ENCODE data around the gene SLC8A1. TPM values are rescaled to one million over a fixed set of nuclear protein-coding genes. Genes with fewer than 3 reads are reported as not detected.
A peak's percentile ranks its signal among the peaks of the same experiment; 100 is the strongest.

The SLC8A1 gene
- 21.0 TPM for total RNA-seq

DNA sequence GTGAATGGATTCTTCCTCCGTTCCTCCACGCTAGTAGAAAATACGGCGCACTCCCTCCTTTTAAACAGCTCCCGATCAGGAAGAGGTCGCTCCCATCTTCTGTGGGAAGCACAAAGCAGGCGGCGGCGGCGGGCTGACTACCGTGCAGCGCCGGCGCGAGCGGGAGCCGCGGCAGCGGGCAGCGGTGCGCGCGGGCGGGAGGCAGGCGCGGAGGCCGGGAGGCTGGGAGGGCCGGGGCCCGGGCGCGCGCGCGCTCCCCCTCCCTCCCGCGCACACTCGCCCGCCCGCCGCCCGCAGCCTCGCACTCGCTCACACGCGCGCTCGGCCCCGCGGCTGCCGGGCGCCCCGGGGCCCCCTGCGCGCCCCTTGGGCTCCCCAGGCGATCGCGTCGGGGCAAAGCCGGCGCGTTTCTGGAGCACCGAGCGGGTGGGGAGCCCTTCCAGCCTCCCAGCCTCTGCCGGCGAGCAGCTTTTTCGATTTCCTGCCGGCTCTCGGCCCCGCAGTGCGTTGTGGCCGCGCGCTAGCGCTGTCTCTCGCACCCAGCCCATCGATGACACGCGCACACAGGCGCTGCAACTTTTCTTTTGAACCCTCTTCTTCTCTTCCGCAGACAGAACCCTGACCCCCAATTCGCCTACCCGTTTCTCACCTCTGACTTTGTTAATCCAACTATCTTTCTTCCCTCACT, at the start of gene SLC8A1:
Gene SLC8A1, minus strand, starts transcription at position 173 of the 688 bp plus-strand sequence.
- DNase-seq (ENCODE audit: low spot score) (no peak), ATAC-seq (peak; percentile 43)
- intact Hi-C loops (cut with DNase I) = no loop called here

DNA sequence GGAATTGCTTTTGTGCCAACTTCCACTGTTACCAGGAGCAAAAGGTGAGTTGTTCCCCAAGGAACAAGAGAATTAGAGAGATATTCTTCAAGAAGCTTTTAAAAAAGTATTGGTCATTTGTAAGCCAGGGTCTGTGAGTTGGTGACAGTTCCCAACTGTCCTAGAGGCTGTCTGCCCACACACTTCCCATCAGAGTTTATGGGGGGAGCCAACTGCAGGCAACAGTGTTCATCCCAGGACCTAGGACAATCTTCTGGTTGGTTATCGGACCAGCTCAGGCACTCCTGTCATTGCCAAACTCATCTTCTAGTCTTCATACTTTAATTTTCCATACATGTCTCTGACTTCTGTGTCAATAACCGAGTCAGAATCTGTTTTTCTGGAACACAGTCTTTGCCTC, 47.5 kb upstream of the SLC8A1 start:
- intact Hi-C loops (cut with DNase I) = no loop called here
- ATAC-seq (no peak), DNase-seq (ENCODE audit: low spot score) (no peak)

DNA sequence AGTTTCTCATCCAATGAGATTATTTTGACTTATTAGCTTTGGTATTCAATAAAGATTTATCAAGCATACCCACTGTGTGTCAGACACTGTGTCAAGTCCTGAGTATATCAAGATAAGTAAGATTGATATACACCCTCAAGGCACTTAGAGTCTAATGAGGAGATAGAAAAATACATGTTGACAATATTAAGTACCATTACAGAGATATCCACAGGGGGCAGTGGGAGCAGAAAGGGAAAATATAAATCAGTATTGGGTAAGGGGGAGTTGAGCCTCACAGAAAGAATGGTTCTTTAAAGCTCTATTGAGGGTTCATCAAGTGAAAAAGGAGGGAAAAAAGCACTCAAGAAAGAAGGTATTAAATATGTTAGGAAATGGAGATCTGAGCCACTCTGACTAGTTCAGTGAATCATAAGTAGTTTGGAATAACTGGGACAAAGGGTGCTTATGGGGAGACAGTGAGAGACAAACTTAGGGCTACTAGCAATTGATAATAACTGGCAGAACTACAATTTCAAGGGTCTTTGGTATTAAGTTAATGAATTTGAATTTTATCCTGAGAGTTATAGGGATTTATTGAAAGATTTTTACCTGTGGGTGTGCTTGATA, 45.5 kb upstream of the SLC8A1 start:
- DNase-seq (ENCODE audit: low spot score) = no peak
- intact Hi-C loops (cut with DNase I) = no loop called here
- ATAC-seq = no peak

DNA sequence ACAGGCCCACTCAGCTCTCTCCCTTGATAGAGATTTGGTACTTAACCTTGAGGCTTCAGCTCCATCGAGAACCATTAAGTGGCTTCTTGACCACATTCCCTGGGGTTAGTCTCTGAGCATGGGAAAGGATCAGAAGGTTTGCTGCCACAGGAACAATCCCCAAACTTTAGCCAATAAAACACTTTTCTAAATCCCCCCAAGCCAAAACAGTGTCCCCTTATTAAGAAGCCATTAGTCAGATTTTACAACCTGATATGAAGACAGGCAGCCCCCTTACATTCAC, 37.7 kb upstream of the SLC8A1 start:
- ATAC-seq (no peak), DNase-seq (ENCODE audit: low spot score) (no peak)
- intact Hi-C loops (cut with DNase I) = no loop called here

DNA sequence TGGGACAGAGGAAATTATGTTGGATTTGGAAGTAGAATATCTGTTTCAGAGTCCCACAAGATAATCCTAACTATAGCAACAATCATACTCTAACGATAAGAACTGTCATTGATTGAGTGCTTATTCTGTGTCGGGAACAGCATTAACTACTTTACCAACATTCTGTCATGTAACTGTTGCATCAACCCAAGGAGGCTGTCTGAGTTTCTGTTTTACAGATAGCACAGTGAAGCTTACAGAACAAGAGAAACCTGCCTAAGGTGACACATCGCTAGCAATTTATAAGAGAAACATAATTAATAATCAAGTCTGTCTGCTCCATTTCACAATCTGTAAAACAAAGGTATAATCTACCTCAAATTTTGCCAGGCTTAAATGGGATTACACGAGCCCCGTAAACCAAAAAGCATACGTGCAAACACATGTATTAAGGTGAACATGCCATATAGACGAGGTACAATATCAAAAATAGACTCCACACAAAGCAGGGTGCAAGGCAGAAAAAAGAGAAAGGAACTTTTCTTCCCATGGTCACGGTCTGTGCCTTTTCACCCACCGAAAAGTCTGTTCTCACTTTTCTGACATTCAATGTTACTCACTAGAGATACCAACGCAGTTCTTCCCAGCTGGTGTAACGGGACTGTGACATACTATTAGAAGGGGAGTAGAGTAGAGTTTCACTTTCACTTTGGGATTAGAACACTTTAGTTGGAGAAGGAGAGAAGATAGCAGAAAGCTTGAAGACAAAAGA, 37.2 kb upstream of the SLC8A1 start:
- ATAC-seq (peak; percentile 78), DNase-seq (ENCODE audit: low spot score) (no peak)

DNA sequence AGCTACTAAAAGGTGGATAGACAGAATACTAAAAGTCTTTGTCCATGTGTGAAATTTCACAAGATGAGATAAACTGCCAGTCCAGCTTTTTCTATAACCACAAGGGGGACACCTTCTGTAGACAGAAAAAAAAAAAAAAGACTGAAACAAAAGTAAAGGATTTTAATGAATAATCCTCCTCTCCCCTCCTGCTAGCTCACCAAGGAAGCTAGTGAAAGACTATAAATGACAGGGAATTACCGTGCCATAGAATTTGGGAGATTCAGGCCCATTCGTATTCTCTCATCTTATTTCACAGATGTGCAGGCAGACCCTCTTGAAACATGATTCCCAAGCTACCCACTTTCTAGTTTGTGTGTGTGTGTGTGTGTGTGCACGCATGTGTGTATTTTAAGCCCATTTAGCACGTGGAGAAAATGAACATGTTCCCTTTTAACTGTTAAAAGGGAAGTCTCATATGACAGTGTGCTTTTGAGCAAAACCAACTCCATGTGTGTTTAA, 36.3 kb upstream of the SLC8A1 start:
- ATAC-seq = peak; percentile 71
- DNase-seq (ENCODE audit: low spot score) = no peak
- intact Hi-C loops (cut with DNase I) = no loop called here

More for the DNA sequence above, 37.2 kb upstream of the SLC8A1 start:
- intact Hi-C loops (cut with DNase I) = no loop called here

DNA sequence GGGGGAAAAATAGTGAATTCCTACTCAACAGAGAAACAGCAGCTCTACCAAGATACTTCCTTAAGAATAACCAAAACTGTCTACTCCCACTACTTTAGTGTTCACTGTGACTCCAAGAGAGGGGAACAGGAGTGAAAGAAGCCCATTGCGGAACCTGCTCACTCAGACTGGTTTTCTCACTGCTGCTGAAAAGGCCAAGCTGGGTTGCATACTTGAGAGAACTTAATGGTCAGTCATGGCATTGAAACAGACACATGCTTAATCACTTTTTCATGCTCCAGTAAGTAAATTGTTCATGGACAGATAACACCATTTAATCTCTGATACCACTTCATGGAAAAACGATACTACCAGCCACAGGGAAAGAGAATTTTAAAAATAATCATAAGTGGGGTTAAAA, 35.7 kb upstream of the SLC8A1 start:
- intact Hi-C loops (cut with DNase I) = no loop called here
- ATAC-seq = peak; percentile 69

DNA sequence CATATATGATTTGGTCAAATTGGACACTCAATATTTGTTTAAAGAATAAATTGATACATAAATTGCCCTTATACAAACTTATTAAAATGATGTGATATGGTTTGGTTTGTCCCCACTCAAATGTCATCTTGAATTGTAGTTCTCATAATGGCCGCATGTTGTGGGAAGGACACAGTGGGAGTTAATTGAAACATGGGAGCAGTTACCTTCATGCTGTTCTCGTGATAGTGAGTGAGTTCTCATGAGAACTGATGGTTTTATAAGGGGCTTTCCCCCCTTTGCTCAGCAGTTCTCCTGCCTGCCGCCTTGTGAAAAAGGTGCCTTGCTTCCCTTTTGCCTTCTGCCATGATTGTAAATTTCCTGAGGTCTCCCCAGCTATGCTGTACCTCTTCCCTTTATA, 34.0 kb upstream of the SLC8A1 start:
- no peak for DNase-seq (ENCODE audit: low spot score)
- intact Hi-C loops (cut with DNase I) = no loop called here
- ATAC-seq = no peak

More for the DNA sequence above, 35.7 kb upstream of the SLC8A1 start:
- DNase-seq (ENCODE audit: low spot score) = no peak

DNA sequence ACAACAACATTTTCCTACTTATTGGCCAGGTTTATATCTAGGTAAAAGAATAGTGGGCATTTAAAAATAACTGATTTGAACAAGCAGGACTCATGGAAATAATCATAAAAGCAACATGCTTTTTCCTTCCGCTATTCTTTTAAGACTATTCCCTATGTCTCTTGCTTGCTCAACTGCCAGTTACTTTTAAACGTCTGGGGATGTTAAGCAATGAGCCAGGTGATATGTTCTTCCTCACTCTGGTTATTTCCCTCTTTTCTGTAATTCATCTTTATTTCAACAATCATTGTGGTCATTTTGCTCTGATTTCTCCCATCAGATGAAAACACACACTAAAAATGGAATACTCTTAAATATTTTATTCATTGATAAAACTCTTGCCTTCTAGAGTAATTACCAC, 33.4 kb upstream of the SLC8A1 start:
- DNase-seq (ENCODE audit: low spot score) (no peak), ATAC-seq (no peak)
- intact Hi-C loops (cut with DNase I) = no loop called here

DNA sequence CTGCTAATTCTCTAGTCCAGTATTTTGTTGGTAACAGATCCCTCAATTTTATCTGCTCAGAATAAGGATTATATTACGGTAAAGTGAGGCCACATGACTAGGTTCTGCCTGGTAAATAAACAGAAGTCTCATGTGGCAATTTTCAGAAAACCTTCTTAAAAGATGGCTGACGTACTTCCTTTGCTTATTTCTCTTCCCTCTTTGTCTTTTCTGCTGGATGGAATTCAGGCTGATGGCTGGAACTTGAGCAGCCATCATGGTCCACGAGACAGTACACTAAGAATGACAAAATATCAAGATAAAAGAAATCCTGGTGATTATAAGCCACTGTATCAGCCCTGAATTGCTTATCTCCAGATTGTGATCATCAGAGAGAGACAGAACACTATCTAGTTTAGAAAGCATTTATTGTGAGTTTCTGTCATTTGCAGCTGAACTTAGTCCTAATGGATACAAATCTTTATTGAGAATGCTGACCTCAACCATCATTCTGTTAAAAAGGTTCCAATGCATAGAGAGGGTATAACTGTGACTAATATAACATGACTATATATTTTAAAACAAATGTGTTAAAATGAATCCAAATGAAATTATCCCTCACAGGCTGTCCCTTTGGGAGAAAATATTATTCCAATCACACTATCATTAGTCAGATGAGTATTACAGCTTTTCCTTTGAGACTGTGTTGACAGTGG, 31.8 kb upstream of the SLC8A1 start:
- DNase-seq (ENCODE audit: low spot score) = no peak
- ATAC-seq = no peak
- intact Hi-C loops (cut with DNase I) = no loop called here

DNA sequence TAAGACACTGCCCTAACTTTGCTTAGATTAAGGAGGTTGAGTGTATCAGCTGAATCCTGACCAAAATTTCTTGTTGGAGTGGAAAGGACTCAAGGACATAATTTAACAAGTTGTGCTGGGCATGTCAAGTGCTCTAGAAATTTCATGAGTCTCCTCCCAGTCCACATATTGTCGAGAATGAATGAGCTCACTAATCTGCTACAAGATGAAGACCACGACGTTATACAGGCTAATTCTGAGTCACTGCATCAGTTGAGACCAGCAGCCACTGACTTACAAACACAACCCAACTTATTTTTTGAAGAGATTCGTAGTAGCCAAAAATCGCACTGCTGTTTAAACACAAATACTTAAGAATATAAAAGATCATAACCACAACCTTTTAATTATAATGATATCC, 28.7 kb upstream of the SLC8A1 start:
- intact Hi-C loops (cut with DNase I) = no loop called here
- no peak for ATAC-seq
- no peak for DNase-seq (ENCODE audit: low spot score)

DNA sequence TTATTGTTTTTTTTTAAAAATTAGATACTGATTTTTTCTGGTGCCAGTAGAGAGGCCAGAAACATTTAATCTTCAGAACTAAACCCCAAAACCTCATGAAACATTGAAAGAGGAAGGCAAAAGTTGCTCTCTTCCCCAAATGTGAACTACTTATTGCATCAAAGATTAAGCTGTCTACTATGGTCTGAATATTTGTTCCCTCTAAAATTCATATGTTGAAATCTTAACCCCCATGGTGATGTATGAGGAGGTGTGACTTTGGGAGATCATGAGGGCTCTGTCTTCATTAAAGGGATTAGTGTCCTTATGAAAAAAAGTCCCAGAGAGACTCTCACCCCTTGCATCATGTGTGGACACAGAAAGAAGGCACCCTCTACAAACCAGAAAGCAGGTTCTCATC, 28.2 kb upstream of the SLC8A1 start:
- intact Hi-C loops (cut with DNase I) = no loop called here

DNA sequence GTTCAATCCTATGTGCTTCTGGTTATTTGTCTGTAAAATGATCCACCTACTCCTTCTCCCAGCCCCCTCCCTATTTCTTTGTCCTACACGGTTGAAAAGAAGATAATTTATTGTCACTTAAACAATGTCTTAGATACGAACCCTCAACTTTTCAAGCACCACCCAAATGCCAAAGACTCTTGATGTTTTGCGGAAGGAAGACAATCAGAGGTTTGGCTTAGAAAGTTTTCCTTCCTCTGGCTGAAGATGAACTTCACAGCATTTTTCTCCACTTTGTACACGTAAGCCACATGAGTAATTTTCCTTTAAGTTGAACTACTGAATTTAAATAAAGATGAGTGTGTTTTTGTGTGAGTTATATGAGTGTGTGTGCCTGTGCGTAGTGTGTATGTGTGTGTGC, 25.5 kb upstream of the SLC8A1 start:
- ATAC-seq (no peak), DNase-seq (ENCODE audit: low spot score) (no peak)
- intact Hi-C loops (cut with DNase I) = no loop called here

More for the DNA sequence above, 28.2 kb upstream of the SLC8A1 start:
- DNase-seq (ENCODE audit: low spot score) (no peak), ATAC-seq (no peak)

DNA sequence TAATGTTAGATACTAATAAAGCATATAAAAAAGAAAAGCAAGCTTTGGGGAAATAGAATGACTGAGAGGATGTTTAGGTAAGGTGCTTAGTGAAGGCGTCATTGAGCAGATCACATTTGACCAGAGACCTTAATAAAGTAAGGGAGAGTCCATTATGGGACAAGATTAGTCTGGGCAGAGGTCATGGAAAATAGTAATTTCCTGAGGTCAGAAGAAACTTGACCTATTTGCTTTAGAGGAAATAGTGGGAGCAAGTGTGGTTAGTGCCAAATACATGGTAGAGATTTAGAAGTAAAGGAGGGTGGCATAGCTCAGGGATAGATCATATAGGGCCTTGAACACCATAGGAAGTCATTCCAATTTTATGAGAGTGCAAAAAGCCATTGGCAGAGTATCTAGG, 24.5 kb upstream of the SLC8A1 start:
- DNase-seq (ENCODE audit: low spot score) (no peak), ATAC-seq (no peak)
- intact Hi-C loops (cut with DNase I) = no loop called here

DNA sequence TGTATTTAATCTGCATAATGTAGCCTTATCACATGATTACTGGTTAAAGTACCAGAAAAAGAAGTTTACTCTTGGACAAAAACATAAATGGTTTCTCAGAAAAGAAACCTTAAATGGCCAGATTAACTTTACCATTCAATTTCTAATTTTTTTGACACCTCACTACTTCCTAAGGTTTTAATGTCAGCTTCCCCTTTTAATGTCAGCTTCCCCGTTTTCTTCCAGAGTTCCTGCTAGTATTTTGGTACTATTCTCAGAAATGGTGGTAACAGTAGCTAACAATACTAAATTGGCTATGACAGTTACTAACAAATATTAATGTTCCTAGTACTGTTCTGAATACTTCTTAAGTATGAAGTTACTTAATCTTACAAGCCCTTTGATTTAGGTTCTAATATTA, 22.4 kb upstream of the SLC8A1 start:
- no peak for DNase-seq (ENCODE audit: low spot score)
- no peak for ATAC-seq
- intact Hi-C loops (cut with DNase I) = no loop called here

DNA sequence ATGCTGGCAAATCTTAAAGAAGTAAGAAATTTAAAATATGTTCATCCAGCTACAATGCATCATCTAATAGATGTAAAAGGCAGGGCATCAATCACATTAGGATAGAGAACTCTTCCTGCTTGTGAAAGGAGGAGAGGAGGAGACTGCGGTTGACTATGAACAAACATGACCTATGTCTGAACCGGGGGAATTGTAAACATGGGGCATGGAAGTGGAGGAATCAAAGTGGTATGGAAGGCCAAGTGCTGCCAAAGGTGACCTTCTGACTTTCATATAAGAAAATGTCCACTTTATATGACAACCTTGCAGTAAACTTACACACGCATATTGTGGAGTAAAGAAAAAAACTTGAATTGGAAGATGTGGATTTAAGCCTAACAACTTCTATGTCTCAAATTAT, 20.0 kb upstream of the SLC8A1 start:
- ATAC-seq (no peak), DNase-seq (ENCODE audit: low spot score) (no peak)
- intact Hi-C loops (cut with DNase I) = no loop called here

DNA sequence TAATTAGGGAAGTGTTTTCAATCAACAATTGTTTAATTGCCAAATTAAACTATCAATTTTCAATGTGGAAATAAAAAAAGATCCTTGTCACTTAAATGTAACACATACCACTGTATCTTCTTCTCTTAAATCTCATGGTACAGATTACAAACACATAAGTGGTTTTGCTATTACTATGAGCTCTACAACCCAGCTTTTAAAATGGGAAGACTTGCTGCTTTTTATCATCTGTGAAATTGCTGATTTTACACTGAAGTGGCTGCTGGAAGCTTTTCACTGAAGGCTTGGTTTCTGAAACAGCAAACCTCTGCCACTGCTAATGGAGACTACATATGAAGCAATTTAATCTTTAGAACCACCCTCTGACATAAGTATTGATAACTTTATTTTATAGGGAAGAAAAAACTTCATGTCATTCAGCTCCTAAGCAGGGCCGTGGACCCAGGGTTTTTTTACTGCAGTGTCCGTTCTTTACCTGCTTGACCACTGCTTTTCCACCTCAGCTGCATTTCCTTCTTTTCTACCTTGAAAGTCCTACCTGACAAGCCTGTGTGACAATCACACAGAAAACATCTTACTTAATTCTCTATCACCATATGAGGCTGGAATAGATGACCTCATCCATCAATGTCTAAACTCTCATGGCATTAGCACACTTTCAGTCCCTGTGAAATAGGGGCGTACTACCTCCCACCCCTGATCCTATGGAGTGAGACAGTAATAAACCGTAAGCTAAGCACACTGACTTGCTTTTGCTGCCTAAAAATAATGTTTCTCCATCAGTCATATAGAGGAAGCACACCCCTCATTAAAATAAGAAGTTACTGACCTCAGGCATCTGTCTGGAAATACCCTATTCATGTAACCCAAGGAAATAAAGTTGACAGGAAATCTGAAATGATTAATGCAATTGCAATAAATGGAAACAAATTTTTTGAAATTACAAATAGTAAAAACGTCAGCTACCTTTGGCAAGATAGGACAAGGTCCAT, 19.2 kb upstream of the SLC8A1 start:
- no peak for ATAC-seq
- intact Hi-C loops (cut with DNase I) = no loop called here
- DNase-seq (ENCODE audit: low spot score) = no peak

DNA sequence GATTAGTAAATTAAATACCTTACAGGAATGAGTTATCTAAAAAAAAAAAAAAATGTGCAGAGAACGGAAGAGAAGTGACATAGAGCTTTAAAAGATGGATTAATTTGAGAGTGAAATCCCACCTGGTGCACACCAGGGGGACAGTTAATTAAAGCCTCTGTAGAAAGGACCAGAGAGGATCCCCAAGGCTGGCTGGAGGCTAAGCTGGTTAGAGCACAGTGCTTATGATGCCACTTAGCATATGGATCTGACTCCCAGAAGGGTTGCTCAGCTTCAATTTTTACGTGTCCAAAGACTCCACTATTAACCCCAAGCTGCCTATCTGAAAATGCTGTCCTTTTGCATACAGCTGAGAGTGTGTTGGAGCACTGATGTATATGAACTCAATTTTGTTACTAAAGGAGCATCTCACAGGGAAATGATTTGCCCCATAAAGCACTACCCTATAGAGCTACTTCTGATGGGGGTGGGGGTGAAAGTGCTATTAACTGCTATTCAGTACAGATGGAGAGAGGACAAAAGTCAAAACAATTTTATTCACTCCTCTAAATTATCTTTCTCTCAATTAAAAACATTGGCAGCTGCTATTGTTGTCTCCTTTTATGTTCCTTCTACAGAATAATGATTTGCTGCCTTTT, 15.2 kb upstream of the SLC8A1 start:
- DNase-seq (ENCODE audit: low spot score) (no peak), ATAC-seq (no peak)
- intact Hi-C loops (cut with DNase I) = no loop called here

Measured in sciatic nerve (tissue), 2 donors.